ENCODE data around the gene JMY. TPM values are rescaled to one million over a fixed set of nuclear protein-coding genes. Genes with fewer than 3 reads are reported as not detected.

The JMY gene
- polyA plus RNA-seq, 1 experiment, result 7.2 TPM

- no peaks in the 10 kb centered on the region for H3K27me3 ChIP-seq (ENCODE audit: control insufficient read depth, insufficient read depth, low read length)
- TF ChIP-seq CTCF (IDR thresholded peaks at IDR 0.05; ENCODE audit: low read depth, low read length), result no peak
- ChIA-PET POLR2A (no interaction called here), CTCF (no interaction called here)
- DNase-seq (ENCODE audit: low read depth, low spot score), result no peak
- H3K9me3 ChIP-seq (ENCODE audit: control insufficient read depth, insufficient read depth, low read length), result no peaks in the 10 kb centered on the region
- no peak overlapping the region for H3K4me3 ChIP-seq (ENCODE audit: low read depth, low read length)
- H3K27ac ChIP-seq (ENCODE audit: low read depth, low read length), result no peak overlapping the region
Measured at GRCh38 chr5:79285285-79285684, 49.4 kb downstream of the JMY start.

- no peaks in the 10 kb centered on the region for H3K27me3 ChIP-seq (ENCODE audit: control insufficient read depth, insufficient read depth, low read length)
- no peaks in the 10 kb centered on the region for H3K9me3 ChIP-seq (ENCODE audit: control insufficient read depth, insufficient read depth, low read length)
- ChIA-PET CTCF (interaction anchor here (1.8 kb wide), 1 partner anchor 30 kb away, joined by 8 read pairs; no protein-coding TSS in a partner anchor), POLR2A (no interaction called here)
- TF ChIP-seq CTCF (IDR thresholded peaks at IDR 0.05; ENCODE audit: low read depth, low read length), result no peak
- no peak for DNase-seq (ENCODE audit: low read depth, low spot score)
- H3K4me3 ChIP-seq (ENCODE audit: low read depth, low read length), result no peak overlapping the region
- H3K27ac ChIP-seq (ENCODE audit: low read depth, low read length), result no peak overlapping the region
Measured at GRCh38 chr5:79285833-79286232, 49.9 kb downstream of the JMY start.

GRCh38 chr5:79287380-79287779, 51.4 kb downstream of the JMY start:
- no peak for TF ChIP-seq CTCF (IDR thresholded peaks at IDR 0.05; ENCODE audit: low read depth, low read length)
- ChIA-PET CTCF (interaction anchor here (1.8 kb wide), 1 partner anchor 31 kb away, joined by 8 read pairs; no protein-coding TSS in a partner anchor), POLR2A (no interaction called here)
- Histone ChIP-seq H3K27me3 (ENCODE audit: control insufficient read depth, insufficient read depth, low read length) (no peaks in the 10 kb centered on the region), H3K4me3 (ENCODE audit: low read depth, low read length) (no peak overlapping the region), H3K9me3 (ENCODE audit: control insufficient read depth, insufficient read depth, low read length) (no peaks in the 10 kb centered on the region), H3K27ac (ENCODE audit: low read depth, low read length) (no peak overlapping the region)
- DNase-seq (ENCODE audit: low read depth, low spot score), result no peak

- POLR2A ChIA-PET, result no interaction called here
Measured at GRCh38 chr5:79287907-79288306, 52.0 kb downstream of the JMY start.

GRCh38 chr5:79295029-79295428, 59.1 kb downstream of the JMY start:
- H3K9me3 ChIP-seq (ENCODE audit: control insufficient read depth, insufficient read depth, low read length), result no peaks in the 10 kb centered on the region
- CTCF ChIA-PET, result interaction anchor here (0.6 kb wide), 1 partner anchor 95 kb away, joined by 3 read pairs; no protein-coding TSS in a partner anchor
- POLR2A ChIA-PET, result no interaction called here
- DNase-seq (ENCODE audit: low read depth, low spot score), result no peak
- H3K27ac ChIP-seq (ENCODE audit: low read depth, low read length), result no peak overlapping the region
- H3K4me3 ChIP-seq (ENCODE audit: low read depth, low read length), result no peak overlapping the region
- H3K27me3 ChIP-seq (ENCODE audit: control insufficient read depth, insufficient read depth, low read length), result no peaks in the 10 kb centered on the region
- no peak for TF ChIP-seq CTCF (IDR thresholded peaks at IDR 0.05; ENCODE audit: low read depth, low read length)

More at GRCh38 chr5:79287907-79288306, 52.0 kb downstream of the JMY start:
- H3K27me3 ChIP-seq (ENCODE audit: control insufficient read depth, insufficient read depth, low read length), result no peaks in the 10 kb centered on the region
- no peak for TF ChIP-seq CTCF (IDR thresholded peaks at IDR 0.05; ENCODE audit: low read depth, low read length)
- CTCF ChIA-PET, result interaction anchor here (1.8 kb wide), 1 partner anchor 32 kb away, joined by 8 read pairs; no protein-coding TSS in a partner anchor
- no peak for DNase-seq (ENCODE audit: low read depth, low spot score)
- H3K9me3 ChIP-seq (ENCODE audit: control insufficient read depth, insufficient read depth, low read length), result no peaks in the 10 kb centered on the region
- no peak overlapping the region for H3K27ac ChIP-seq (ENCODE audit: low read depth, low read length)
- no peak overlapping the region for H3K4me3 ChIP-seq (ENCODE audit: low read depth, low read length)
